GM23248 (cell line): ENCODE results near the gene MACF1.

Experiments used
- EZH2 ChIP-seq: fragments of 200-600 bp; sonication (generic); IDR thresholded peaks from 2 replicates; pipeline ENCODE4 v1.6.1; 2018; ENCODE audit warnings: antibody characterized with exemption, mild to moderate bottlenecking; ENCODE audit not compliant: insufficient read depth, poor library complexity, severe bottlenecking
- EZH2phosphoT487 ChIP-seq: fragments of 200-600 bp; sonication (generic); IDR thresholded peaks from 2 replicates; pipeline ENCODE4 v1.6.1; 2018; ENCODE audit warnings: antibody characterized with exemption, moderate library complexity, mild to moderate bottlenecking, low read depth; ENCODE audit not compliant: insufficient read depth

GRCh38 chr1:39160703-39161102, 43.8 kb upstream of the MACF1 start:
- TF ChIP-seq EZH2 = no peak
- no peak for TF ChIP-seq EZH2phosphoT487
